ENCODE data around the gene IFNGR1.
A peak's percentile ranks its signal among the peaks of the same experiment; 100 is the strongest.

Gene IFNGR1

GRCh38 chr6:137156650-137157049 lies 62.5 kb downstream of the IFNGR1 start:
- H3K27ac Mint-ChIP-seq = no peak overlapping the region
- H3K4me3 Mint-ChIP-seq = no peak overlapping the region
- H3K4me1 Mint-ChIP-seq = peaks cover 16% of the 10 kb centered on the region
- H3K36me3 Mint-ChIP-seq = peaks cover 5% of the 10 kb centered on the region
- no peak for DNase-seq (ENCODE audit: low spot score in 2 of 2)
- H3K27me3 Mint-ChIP-seq = no peaks in the 10 kb centered on the region
- ATAC-seq (ENCODE audit: low read depth) = no peak
- H3K9me3 Mint-ChIP-seq = no peaks in the 10 kb centered on the region

- ATAC-seq (ENCODE audit: low read depth) (peak; percentile 82), DNase-seq (ENCODE audit: low spot score in 2 of 2) (no peak)
- H3K36me3 Mint-ChIP-seq = peaks cover 8% of the 10 kb centered on the region
- no peak overlapping the region for H3K4me3 Mint-ChIP-seq
- H3K9me3 Mint-ChIP-seq = no peaks in the 10 kb centered on the region
- no peak overlapping the region for H3K27ac Mint-ChIP-seq
- H3K27me3 Mint-ChIP-seq = no peaks in the 10 kb centered on the region
- H3K4me1 Mint-ChIP-seq = peaks cover 14% of the 10 kb centered on the region
These were observed 63.4 kb downstream of the IFNGR1 start for GRCh38 chr6:137155830-137156229.

GRCh38 chr6:137150072-137150471 lies 69.1 kb downstream of the IFNGR1 start:
- Mint-ChIP-seq H3K27ac (peak overlapping the region; percentile 56), H3K27me3 (no peaks in the 10 kb centered on the region), H3K36me3 (peaks cover 9% of the 10 kb centered on the region), H3K4me1 (peaks cover 5% of the 10 kb centered on the region), H3K4me3 (peak overlapping the region; percentile 24), H3K9me3 (no peaks in the 10 kb centered on the region)
- DNase-seq (ENCODE audit: low spot score in 2 of 2) (no peak), ATAC-seq (ENCODE audit: low read depth) (peak; percentile 52)

DNA sequence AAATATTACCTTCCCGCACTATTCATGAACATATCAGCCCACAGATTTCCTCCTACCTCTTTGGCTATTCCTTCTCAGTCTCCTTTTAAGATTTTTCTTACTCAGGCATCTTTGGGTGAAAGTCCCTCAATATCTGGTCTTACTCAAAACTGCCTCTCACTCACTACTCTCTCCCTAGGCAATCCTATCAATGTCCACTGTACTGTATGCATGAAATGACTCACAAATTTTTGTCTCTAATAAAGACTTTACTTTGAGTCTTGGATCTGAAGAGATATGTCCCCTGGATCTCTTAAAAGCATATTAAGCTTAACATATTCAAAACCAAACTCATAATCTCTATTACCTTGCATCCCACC lies 70.2 kb downstream of the IFNGR1 start:
- Mint-ChIP-seq H3K27ac (no peak overlapping the region), H3K4me1 (peaks cover 5% of the 10 kb centered on the region), H3K4me3 (no peak overlapping the region), H3K9me3 (no peaks in the 10 kb centered on the region), H3K27me3 (no peaks in the 10 kb centered on the region), H3K36me3 (peaks cover 9% of the 10 kb centered on the region)
- ATAC-seq (ENCODE audit: low read depth) = no peak
- DNase-seq (ENCODE audit: low spot score in 2 of 2) = no peak

GRCh38 chr6:137148306-137149034 lies 70.7 kb downstream of the IFNGR1 start:
- peaks cover 5% of the 10 kb centered on the region for H3K4me1 Mint-ChIP-seq
- H3K36me3 Mint-ChIP-seq = peaks cover 9% of the 10 kb centered on the region
- H3K9me3 Mint-ChIP-seq = no peaks in the 10 kb centered on the region
- no peak for ATAC-seq (ENCODE audit: low read depth)
- no peak overlapping the region for H3K27ac Mint-ChIP-seq
- no peak for DNase-seq (ENCODE audit: low spot score in 2 of 2)
- H3K27me3 Mint-ChIP-seq = no peaks in the 10 kb centered on the region
- no peak overlapping the region for H3K4me3 Mint-ChIP-seq
